Measurements from ENCODE around the gene NPSR1. TPM values are rescaled to one million over a fixed set of nuclear protein-coding genes. Genes with fewer than 3 reads are reported as not detected.

The NPSR1 gene
- total and polyA plus RNA-seq, 11 donors: not detected

- Histone ChIP-seq H3K27me3 (no peaks in the 10 kb centered on the region), H3K4me3 (no peak overlapping the region), H3K4me1 (peaks cover 0 to 4% (median 0%) of the 10 kb centered on the region in 12 donors), H3K36me3 (no peaks in the 10 kb centered on the region), H3K27ac (no peak overlapping the region), H3K9me3 (peaks cover 0 to 9% (median 0%) of the 10 kb centered on the region in 12 donors)
- TF ChIP-seq POLR2A (IDR thresholded peaks at IDR 0.05) (no peak), CTCF (IDR thresholded peaks at IDR 0.05) (no peak)
- WGBS, 4 donors: 73 to 82% (median 76%) methylated on average over 4 to 5 of the region's 5 CpGs
- DNase-seq (no peak), ATAC-seq (no peak)
- intact Hi-C loops (cut with DNase I): no loop called here
Measured at GRCh38 chr7:34739651-34740300, 81.8 kb downstream of the NPSR1 start.

- 43 to 58% (median 52%) methylated on average over 1 of the region's 1 CpG for WGBS, 4 donors
- intact Hi-C loops (cut with DNase I): no loop called here
- no peaks in the 10 kb centered on the region for H3K27me3 ChIP-seq
- DNase-seq: no peak
- peaks cover 0 to 3% (median 0%) of the 10 kb centered on the region in 12 donors for H3K4me1 ChIP-seq
- no peak overlapping the region for H3K27ac ChIP-seq
- H3K4me3 ChIP-seq: no peak overlapping the region
- H3K36me3 ChIP-seq: no peaks in the 10 kb centered on the region
- no peak for TF ChIP-seq POLR2A (IDR thresholded peaks at IDR 0.05)
- TF ChIP-seq CTCF (IDR thresholded peaks at IDR 0.05): no peak
- H3K9me3 ChIP-seq: peaks cover 0 to 9% (median 0%) of the 10 kb centered on the region in 12 donors
- no peak for ATAC-seq
Measured at GRCh38 chr7:34740840-34741239, 82.8 kb downstream of the NPSR1 start.

- H3K4me1 ChIP-seq: peaks cover 0 to 18% (median 2%) of the 10 kb centered on the region in 12 donors
- no peak overlapping the region for H3K4me3 ChIP-seq
- no peaks in the 10 kb centered on the region for H3K27me3 ChIP-seq
- DNase-seq (no peak), ATAC-seq (no peak)
- WGBS, 4 donors: 63 to 87% (median 74%) methylated on average over 8 of the region's 8 CpGs
- intact Hi-C loops (cut with DNase I): loop anchor here in 1 of 10 donors (5.0 kb wide), 1 partner anchor 290 kb away; the partner anchor contains the start of gene DPY19L1
- H3K9me3 ChIP-seq: peaks cover 0 to 9% (median 0%) of the 10 kb centered on the region in 12 donors
- TF ChIP-seq POLR2A (IDR thresholded peaks at IDR 0.05) (no peak), CTCF (IDR thresholded peaks at IDR 0.05) (no peak)
- peak overlapping the region in 10 of 12 donors; percentile 1 to 87 (median 72) for H3K27ac ChIP-seq
- H3K36me3 ChIP-seq: no peaks in the 10 kb centered on the region
Measured at GRCh38 chr7:34747176-34747781, 89.3 kb downstream of the NPSR1 start.

All from heart left ventricle (tissue), 16 donors.